Omental fat pad (tissue), 4 donors: ENCODE measurements around the gene FASTK. TPM values are rescaled to one million over a fixed set of nuclear protein-coding genes. Genes with fewer than 3 reads are reported as not detected.

Experiments
- ATAC-seq: fragments of 150-250 bp; one replicate; pipeline ENCODE4 v1.9.1; 2016; ENCODE audit warnings: mild to moderate bottlenecking, moderate library complexity; ENCODE audit not compliant: low FRiP score
- DNase-seq: peaks from one replicate; pipeline ENCODE4 v3.0.0-alpha.2; 2019; ENCODE audit warnings: low spot score
- total RNA-seq, 4 donors: library from RNA; depleted of rRNA; stranded (reverse); fragments of >200 nt; gene quantifications; one replicate each; pipeline ENCODE4 v1.1.0, GENCODE V29; 2016
- TF ChIP-seq, protein P1 (sequence below), 3 donors: fragments of 450-650 bp; IDR thresholded peaks; one replicate each; pipeline ENCODE4 v1.5.1; 2016 to 2017; ENCODE audit warnings: antibody characterized with exemption in 3 of 3, mild to moderate bottlenecking in 3 of 3, moderate library complexity in 2 of 3

FASTK gene
- total RNA-seq, 4 donors from 2014 or later: 44.0 to 67.6 (median 51.6) TPM

GRCh38 chr7:151069841-151070573 lies 10.6 kb downstream of the FASTK start:
- ATAC-seq: no peak
- no peak for DNase-seq
- TF ChIP-seq, protein P1, sequence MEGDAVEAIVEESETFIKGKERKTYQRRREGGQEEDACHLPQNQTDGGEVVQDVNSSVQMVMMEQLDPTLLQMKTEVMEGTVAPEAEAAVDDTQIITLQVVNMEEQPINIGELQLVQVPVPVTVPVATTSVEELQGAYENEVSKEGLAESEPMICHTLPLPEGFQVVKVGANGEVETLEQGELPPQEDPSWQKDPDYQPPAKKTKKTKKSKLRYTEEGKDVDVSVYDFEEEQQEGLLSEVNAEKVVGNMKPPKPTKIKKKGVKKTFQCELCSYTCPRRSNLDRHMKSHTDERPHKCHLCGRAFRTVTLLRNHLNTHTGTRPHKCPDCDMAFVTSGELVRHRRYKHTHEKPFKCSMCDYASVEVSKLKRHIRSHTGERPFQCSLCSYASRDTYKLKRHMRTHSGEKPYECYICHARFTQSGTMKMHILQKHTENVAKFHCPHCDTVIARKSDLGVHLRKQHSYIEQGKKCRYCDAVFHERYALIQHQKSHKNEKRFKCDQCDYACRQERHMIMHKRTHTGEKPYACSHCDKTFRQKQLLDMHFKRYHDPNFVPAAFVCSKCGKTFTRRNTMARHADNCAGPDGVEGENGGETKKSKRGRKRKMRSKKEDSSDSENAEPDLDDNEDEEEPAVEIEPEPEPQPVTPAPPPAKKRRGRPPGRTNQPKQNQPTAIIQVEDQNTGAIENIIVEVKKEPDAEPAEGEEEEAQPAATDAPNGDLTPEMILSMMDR (IDR thresholded peaks at IDR 0.05): no peak

- TF ChIP-seq, protein P1 (IDR thresholded peaks at IDR 0.05): no peak
- no peak for ATAC-seq
These were observed 12.4 kb downstream of the FASTK start for GRCh38 chr7:151068069-151068773.

DNA sequence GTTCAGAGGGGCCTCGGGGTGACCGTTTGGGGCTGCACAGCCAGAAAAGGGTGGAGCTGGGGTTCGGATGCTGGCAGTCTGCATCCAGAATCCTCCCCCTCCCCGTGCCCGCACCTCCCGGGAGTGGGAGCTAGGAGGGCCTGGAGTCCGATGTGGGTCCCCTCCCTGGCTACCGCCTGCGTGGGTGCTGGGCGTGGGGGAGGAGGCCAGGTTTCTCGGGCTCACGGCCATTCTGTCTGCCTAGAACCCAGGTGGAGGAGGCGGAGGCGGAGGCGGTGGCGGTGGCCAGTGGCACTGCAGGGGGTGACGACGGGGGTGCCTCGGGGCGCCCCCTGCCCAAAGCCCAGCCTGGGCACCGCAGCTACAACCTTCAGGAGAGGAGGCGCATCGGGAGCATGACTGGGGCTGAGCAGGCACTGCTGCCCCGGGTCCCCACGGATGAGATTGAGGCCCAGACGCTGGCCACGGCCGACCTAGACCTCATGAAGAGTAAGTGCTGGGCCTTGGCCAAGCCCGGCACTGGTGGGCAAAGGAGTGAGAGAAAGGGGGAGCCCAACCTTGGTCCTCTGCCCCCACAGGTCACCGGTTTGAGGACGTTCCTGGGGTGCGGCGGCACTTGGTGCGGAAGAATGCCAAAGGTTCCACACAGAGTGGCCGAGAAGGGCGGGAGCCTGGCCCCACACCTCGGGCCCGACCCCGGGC lies 14.2 kb downstream of the FASTK start:
- ATAC-seq (no peak), DNase-seq (no peak)
- TF ChIP-seq, protein P1 (IDR thresholded peaks at IDR 0.05): no peak

More at GRCh38 chr7:151068069-151068773, 12.4 kb downstream of the FASTK start:
- DNase-seq: no peak

DNA sequence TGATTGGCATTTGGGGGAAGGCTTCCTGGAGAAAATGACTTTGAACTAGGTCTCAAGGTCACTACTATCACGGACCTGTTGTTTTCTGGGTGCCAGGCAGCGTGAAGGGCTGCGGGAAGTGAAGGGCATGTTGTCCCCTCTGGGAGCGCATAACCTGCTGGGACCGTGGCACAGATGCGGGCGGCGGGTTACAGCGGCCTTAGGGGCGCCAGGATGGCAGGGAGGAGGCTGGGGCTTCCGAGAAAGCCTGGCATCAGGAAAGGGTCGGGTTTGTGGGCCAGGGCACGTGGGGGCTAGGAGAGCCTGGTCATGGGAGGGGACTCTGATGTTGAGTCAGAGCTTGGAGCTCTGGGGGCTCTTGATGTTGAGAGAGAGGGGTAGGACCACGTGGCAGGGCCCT lies 15.1 kb downstream of the FASTK start:
- no peak for DNase-seq
- TF ChIP-seq, protein P1 (IDR thresholded peaks at IDR 0.05): no peak
- ATAC-seq: no peak

DNA sequence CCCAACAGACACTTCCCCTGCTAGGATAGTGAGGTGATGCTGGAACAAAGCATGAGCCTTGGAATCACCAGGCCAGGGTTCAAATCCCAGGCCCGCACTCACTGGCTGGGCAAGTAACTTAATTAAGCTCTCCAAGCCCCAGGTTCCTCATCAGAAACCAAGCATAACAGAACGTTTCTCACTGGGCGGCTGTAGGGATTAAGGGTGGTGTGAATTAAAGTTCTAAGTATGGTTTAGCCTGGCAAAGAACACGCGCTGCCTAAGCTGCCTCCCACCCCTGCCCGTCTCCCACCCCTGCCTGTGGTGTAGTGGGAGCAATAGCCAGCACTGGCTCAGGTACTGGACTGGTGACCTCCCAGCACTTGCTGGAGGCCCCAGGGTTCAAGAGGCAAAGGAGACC lies 15.6 kb downstream of the FASTK start:
- ATAC-seq: no peak
- DNase-seq: no peak
- TF ChIP-seq, protein P1 (IDR thresholded peaks at IDR 0.05): no peak

DNA sequence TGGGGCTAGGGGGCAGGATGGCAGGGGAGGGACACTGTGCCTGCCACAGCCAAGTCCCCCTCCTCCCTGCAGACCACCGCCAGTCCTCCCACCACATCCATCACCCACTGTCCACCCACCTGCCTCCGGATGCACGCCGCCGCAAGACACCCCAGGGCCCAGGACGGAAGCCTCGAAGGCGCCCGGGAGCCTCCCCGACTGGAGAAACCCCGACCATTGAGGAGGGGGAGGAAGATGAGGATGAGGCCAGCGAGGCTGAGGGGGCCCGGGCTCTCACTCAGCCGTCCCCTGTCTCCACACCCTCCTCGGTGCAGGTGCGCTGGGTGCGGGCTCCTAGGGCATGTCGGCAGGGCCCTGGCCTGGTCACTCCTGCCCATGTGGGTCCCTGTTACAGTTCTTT lies 16.2 kb downstream of the FASTK start:
- ATAC-seq: no peak
- TF ChIP-seq, protein P1 (IDR thresholded peaks at IDR 0.05): no peak
- DNase-seq: no peak
